ENCODE measurements around the gene CMTR2. TPM values are rescaled to one million over a fixed set of nuclear protein-coding genes. Genes with fewer than 3 reads are reported as not detected.
A peak's percentile ranks its signal among the peaks of the same experiment; 100 is the strongest.

The CMTR2 gene
- total RNA-seq, 6 experiments from 2014 or later: 8.4 to 15.9 (median 10.5) TPM

- Histone ChIP-seq H3K27me3 (no peaks in the 10 kb centered on the region), H3K4me3 (no peak overlapping the region), H3K36me3 (no peaks in the 10 kb centered on the region), H3K27ac (no peak overlapping the region), H3K9me3 (no peaks in the 10 kb centered on the region), H3K4me1 (peaks cover 0 to under 1% (median 0%) of the 10 kb centered on the region in 4 donors)
- TF ChIP-seq, protein P1, sequence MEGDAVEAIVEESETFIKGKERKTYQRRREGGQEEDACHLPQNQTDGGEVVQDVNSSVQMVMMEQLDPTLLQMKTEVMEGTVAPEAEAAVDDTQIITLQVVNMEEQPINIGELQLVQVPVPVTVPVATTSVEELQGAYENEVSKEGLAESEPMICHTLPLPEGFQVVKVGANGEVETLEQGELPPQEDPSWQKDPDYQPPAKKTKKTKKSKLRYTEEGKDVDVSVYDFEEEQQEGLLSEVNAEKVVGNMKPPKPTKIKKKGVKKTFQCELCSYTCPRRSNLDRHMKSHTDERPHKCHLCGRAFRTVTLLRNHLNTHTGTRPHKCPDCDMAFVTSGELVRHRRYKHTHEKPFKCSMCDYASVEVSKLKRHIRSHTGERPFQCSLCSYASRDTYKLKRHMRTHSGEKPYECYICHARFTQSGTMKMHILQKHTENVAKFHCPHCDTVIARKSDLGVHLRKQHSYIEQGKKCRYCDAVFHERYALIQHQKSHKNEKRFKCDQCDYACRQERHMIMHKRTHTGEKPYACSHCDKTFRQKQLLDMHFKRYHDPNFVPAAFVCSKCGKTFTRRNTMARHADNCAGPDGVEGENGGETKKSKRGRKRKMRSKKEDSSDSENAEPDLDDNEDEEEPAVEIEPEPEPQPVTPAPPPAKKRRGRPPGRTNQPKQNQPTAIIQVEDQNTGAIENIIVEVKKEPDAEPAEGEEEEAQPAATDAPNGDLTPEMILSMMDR (IDR thresholded peaks at IDR 0.05): no peak
- TF ChIP-seq POLR2A (IDR thresholded peaks at IDR 0.05): no peak
- ATAC-seq (no peak), DNase-seq (no peak)
- intact Hi-C loops (cut with DNase I): no loop called here
- WGBS (ENCODE audit: insufficient coverage, low coverage, low lambda C conversion rate, missing lambda C conversion rate): 70% methylated on average over 6 of the region's 6 CpGs
Observed at GRCh38 chr16:71255721-71256120, 33.5 kb downstream of the CMTR2 start.

DNA sequence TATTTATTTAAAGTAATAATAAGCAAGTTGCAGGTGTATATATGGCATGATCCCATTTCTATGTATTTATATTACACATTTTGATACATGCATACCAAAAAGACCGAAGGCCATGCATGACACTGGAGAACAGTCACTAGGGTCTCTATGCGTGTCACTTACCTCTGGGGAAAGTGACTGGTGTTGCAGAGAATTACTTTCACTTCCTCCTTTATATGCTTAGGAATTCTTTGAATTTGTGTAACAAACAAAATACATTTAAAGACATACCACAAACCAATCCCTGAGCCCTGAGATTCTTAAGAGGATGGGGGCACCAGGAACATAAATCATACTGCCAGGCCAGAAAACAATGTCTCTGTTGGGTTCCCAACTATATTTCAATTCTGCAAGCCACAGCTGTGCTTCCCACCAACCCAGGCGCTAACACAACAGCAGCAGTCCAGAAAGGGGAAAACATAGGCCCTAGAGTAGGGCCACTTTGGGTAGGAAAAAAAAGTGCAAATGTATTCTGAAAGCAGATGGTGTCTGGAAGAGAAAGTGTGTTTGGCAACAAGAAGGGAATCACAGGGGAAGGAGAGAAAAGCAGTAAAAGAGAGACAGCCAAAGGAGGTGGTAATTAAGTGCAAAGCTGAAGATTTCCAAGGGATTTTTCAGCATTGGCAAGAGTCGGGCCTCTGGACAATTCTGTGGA is 34.2 kb downstream of the CMTR2 start:
- 60% methylated on average over 4 of the region's 4 CpGs for WGBS (ENCODE audit: insufficient coverage, low coverage, low lambda C conversion rate, missing lambda C conversion rate)
- DNase-seq (no peak), ATAC-seq (no peak)
- H3K4me1 ChIP-seq: peaks cover 0 to 3% (median 0%) of the 10 kb centered on the region in 4 donors
- no peak overlapping the region for H3K4me3 ChIP-seq
- H3K27me3 ChIP-seq: no peaks in the 10 kb centered on the region
- no peaks in the 10 kb centered on the region for H3K9me3 ChIP-seq
- H3K36me3 ChIP-seq: no peaks in the 10 kb centered on the region
- H3K27ac ChIP-seq: no peak overlapping the region
- intact Hi-C loops (cut with DNase I): no loop called here
- TF ChIP-seq POLR2A (IDR thresholded peaks at IDR 0.05): no peak
- TF ChIP-seq, protein P1 (IDR thresholded peaks at IDR 0.05): no peak

DNA sequence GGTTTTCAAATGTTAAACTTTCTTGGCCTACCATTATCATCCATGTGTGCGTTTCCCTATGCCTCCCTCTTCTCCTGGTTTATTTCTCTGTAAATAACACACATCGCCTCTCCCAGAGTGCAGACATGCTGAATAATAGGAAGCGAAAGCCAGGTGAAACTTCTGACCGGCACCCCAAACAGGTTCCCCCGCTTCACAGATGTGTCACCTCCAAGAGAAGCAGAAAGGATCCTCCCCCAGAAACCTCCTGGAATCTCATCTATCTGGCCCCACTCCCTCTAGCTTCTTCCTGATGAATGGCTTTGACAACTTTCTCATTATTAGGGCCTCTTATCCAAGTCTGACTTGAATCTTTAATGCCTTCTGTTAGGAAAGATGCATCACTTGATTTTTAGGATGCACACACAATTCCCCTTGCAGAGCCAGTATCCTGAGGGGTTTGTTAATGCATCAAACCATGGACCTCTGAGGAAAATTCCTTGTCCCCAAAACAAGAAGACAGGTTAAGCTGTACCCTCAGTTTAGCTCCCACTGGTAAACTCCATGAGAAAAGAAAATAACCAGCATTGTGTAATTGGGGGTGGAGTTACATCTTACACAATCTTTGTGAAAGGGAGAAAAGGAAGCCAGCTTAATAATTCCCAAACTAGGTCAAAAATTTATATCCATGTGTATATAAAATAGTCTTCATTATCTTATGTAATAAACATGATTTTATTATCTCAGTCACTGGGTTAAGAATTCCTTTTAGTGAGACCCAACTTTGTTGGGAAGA is 38.6 kb downstream of the CMTR2 start:
- Histone ChIP-seq H3K4me1 (peaks cover 0 to 3% (median 0%) of the 10 kb centered on the region in 4 donors), H3K36me3 (no peaks in the 10 kb centered on the region), H3K9me3 (no peaks in the 10 kb centered on the region), H3K27ac (no peak overlapping the region), H3K27me3 (no peaks in the 10 kb centered on the region), H3K4me3 (no peak overlapping the region)
- TF ChIP-seq, protein P1 (IDR thresholded peaks at IDR 0.05): no peak
- no peak for TF ChIP-seq POLR2A (IDR thresholded peaks at IDR 0.05)
- ATAC-seq: peak in 1 of 4 donors; percentile 64
- intact Hi-C loops (cut with DNase I): no loop called here
- WGBS (ENCODE audit: insufficient coverage, low coverage, low lambda C conversion rate, missing lambda C conversion rate): 91% methylated on average over 5 of the region's 5 CpGs
- DNase-seq: no peak

GRCh38 chr16:71249399-71249798 is 39.8 kb downstream of the CMTR2 start:
- peak in 1 of 4 donors; percentile 44 for ATAC-seq
- no peaks in the 10 kb centered on the region for H3K36me3 ChIP-seq
- no peak overlapping the region for H3K27ac ChIP-seq
- no peak overlapping the region for H3K4me3 ChIP-seq
- no peak for DNase-seq
- intact Hi-C loops (cut with DNase I): no loop called here
- H3K9me3 ChIP-seq: no peaks in the 10 kb centered on the region
- no CpG with 5 or more reads among the region's 1 CpG for WGBS (ENCODE audit: insufficient coverage, low coverage, low lambda C conversion rate, missing lambda C conversion rate)
- H3K27me3 ChIP-seq: no peaks in the 10 kb centered on the region
- TF ChIP-seq, protein P1 (IDR thresholded peaks at IDR 0.05): no peak
- TF ChIP-seq POLR2A (IDR thresholded peaks at IDR 0.05): no peak
- peaks cover 0 to 3% (median 0%) of the 10 kb centered on the region in 4 donors for H3K4me1 ChIP-seq
